ENCODE results near the gene MGARP.
A peak's percentile ranks its signal among the peaks of the same experiment; 100 is the strongest.
"Not testable (repeated sequence)": the region's sequence is repeated elsewhere in the genome, so short reads cannot be mapped to it uniquely, and the experiment has no call there.

The MGARP gene

GRCh38 chr4:139279760-139280620 lies at the start of gene MGARP:
Gene MGARP (minus strand): TSS chr4:139280225. CDS start chr4:139280158, 67 bp downstream.
- peak; percentile 55 to 64 for DNase-seq

- no peak for DNase-seq
Observed at GRCh38 chr4:139329665-139330200, 49.7 kb upstream of the MGARP start.

GRCh38 chr4:139324620-139325019 lies 44.6 kb upstream of the MGARP start:
- DNase-seq = no peak

DNA sequence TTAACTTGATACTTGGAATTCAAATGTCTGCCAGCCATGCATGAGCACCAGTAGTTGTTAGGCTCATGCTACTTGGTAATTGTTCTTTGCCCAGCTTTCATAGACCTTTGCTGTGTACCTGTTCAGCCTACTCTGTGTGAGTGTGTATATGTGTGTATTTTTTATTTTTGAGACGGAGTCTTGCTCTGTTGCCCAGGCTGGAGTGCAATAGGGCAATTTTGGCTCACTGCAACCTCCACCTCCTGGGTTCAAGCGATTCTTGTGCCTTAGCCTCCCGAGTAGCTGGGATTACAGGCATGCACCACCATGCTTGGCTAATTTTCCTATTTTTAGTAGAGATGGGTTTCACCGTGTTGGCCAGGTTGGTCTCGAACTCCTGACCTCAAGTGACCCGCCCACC lies 42.5 kb upstream of the MGARP start:
- DNase-seq = not testable (repeated sequence)

- not testable (repeated sequence) for DNase-seq
Observed at GRCh38 chr4:139322070-139322469, 42.0 kb upstream of the MGARP start.

GRCh38 chr4:139319571-139319970 lies 39.5 kb upstream of the MGARP start:
- no peak for DNase-seq

- DNase-seq = no peak
Observed at GRCh38 chr4:139317635-139318034, 37.6 kb upstream of the MGARP start.

- no peak for DNase-seq
Observed at GRCh38 chr4:139316733-139317132, 36.7 kb upstream of the MGARP start.

DNA sequence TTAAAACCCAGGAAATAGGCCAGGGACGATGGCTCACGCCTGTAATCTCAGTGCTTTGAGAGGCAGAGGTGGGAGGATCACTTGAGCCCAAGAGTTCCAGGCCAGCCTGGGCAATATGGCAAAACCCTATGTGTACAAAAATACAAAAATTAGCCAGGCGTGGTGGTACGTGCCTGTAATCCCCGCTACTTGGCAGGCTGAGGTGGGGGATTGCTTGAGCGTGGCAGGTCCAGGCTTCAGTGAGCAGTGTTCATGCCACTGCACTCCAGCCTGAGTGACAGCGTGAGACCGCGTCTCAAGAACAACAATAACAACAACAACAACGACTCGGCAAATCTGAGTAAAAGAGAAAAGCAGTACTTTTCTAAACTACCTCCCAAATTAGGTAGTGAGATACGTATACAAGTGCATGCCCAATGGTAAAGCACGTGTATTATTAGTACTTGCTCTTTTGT lies 35.2 kb upstream of the MGARP start:
- DNase-seq = no peak

GRCh38 chr4:139314047-139314800 lies 34.2 kb upstream of the MGARP start:
- no peak for DNase-seq

GRCh38 chr4:139313414-139313813 lies 33.4 kb upstream of the MGARP start:
- DNase-seq = not testable (repeated sequence)

- DNase-seq = no peak
Observed at GRCh38 chr4:139312552-139313332, 32.7 kb upstream of the MGARP start.

DNA sequence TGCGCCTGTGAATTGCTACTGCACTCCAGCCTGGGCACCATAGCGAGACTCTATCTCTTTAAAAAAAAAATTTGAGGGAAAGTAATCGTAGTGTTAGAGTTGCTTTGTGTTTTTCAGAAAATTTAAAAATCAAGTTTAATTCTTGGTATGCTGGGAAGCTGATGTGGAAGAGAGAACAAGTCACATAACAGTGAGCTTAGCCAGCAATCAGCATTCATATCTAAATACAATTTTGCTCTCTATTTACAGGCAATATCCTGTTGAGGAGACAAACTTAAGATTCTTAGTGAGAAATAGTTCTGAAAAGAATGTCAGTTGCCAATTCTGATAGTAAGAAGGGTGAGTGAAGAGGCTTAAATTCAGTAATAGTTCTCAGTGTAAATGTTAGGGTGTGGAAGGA lies 31.9 kb upstream of the MGARP start:
- no peak for DNase-seq

DNA sequence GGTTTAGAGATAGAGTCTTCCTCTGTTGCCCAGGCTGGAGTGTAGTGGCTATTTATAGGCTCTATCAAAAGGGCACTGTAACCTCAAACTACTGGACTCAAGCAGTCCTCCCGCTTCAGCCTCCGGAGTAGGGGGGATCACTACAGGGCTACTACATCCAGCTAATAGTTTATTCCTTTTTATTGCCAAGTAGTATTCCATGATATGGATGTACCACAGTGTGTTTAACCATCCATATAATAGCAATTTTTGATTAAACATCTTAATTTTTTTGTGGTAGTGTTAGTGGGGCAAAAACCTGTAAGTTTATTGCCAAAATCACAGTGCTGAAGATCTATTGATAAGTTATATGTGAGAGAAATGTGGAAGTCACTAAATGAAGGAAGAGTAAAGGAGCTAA lies 24.9 kb upstream of the MGARP start:
- DNase-seq = no peak

GRCh38 chr4:139301821-139302611 lies 22.0 kb upstream of the MGARP start, which contains the start of gene NDUFC1:
Gene NDUFC1 (minus strand): TSS chr4:139302477. CDS start chr4:139295798, 6,679 bp downstream.
- DNase-seq = peak; percentile 76 to 78

GRCh38 chr4:139301113-139301820 lies 21.2 kb upstream of the MGARP start, which contains the start of gene NAA15:
Gene NAA15 (plus strand): TSS chr4:139301505. CDS start chr4:139301778, 273 bp downstream.
- DNase-seq = peak; percentile 97 to 98

DNA sequence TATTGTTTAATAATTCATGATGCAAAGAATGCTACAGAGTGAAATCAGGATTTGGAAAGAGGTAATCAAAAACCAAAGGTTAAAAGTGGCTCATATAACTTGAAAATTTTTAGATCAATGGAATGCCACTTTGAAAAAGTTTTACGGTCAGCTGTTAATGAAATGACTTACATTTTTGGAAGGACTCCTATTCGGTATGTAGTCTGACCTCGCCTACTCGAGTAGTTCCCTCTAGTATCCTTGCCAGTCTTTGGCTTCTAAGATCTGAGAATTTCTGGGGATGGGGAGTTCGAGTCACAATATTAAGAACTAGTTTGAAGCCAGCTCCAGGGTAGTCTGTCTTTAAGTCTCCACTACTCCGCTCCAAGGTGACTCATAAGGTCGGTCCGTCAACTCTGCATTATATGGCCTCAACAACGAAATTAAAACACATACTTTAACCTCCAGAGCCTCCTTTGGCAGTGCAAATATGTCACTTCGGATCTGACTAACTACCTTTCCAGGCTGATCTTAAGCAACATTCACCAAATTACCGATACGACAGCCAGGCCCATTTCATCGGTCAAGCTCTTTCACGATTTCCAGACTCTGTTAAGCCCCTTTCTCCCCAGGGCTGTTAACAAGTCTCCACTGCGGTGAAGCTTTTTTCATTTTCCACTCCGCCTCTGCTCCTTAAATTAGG lies 20.5 kb upstream of the MGARP start:
- no peak for DNase-seq

- no peak for DNase-seq
Observed at GRCh38 chr4:139299536-139299935, 19.5 kb upstream of the MGARP start.

DNA sequence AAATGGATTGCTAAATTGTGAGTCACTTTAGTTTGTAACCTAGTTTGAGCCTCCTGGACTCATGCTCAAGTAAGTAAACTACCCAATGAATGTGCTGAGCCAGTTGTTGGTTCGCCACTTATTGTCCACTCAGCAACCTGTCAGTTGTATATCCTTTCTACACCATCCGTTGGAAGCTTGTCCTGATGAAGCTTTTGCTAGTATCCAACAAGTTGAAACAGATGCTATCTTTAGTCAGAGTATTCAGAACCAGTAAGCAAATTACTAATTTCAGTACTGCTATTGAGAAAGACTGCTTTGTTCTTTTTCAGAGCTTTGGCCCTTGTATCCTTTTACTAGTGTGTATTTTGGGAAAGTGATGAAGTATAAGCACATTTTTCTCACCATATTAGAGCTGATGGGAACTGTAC lies 17.0 kb upstream of the MGARP start:
- DNase-seq = no peak

GRCh38 chr4:139295942-139296299 lies 15.9 kb upstream of the MGARP start:
- no peak for DNase-seq
